LNCaP clone FGC (cell line): Measurements from ENCODE around the gene AMIGO1.
"Not testable (repeated sequence)": the region's sequence is repeated elsewhere in the genome, so short reads cannot be mapped to it uniquely, and the experiment has no call there.

Experiments used
- DNase-seq: peaks from one replicate; pipeline ENCODE4 v3.0.0-alpha.2; 2011; ENCODE audit warnings: low read depth
- H3K4me3 ChIP-seq: 2 replicates; pipeline ENCODE4 v1.5.1; 2011; ENCODE audit warnings: mild to moderate bottlenecking, low read depth, low read length, control low read depth
- CTCF ChIP-seq: IDR thresholded peaks from 2 replicates; pipeline ENCODE4 v1.5.1; 2012; ENCODE audit warnings: mild to moderate bottlenecking; ENCODE audit not compliant: control insufficient read depth, insufficient read depth; ENCODE audit errors: extremely low read depth

AMIGO1 gene

GRCh38 chr1:109478806-109479205, 30.7 kb downstream of the AMIGO1 start:
- peak; percentile 31; the same call in 1 of the 2 replicates for TF ChIP-seq CTCF
- H3K4me3 ChIP-seq: no peak overlapping the region
- DNase-seq: peak; percentile 50

GRCh38 chr1:109477821-109478220, 31.7 kb downstream of the AMIGO1 start:
- H3K4me3 ChIP-seq: no peak overlapping the region
- no peak for TF ChIP-seq CTCF
- DNase-seq: no peak

GRCh38 chr1:109476825-109477224, 32.7 kb downstream of the AMIGO1 start:
- DNase-seq: no peak
- TF ChIP-seq CTCF: no peak
- no peak overlapping the region for H3K4me3 ChIP-seq

GRCh38 chr1:109475261-109475660, 34.3 kb downstream of the AMIGO1 start:
- DNase-seq: no peak
- no peak for TF ChIP-seq CTCF
- no peak overlapping the region for H3K4me3 ChIP-seq

- DNase-seq: no peak
- no peak for TF ChIP-seq CTCF
- H3K4me3 ChIP-seq: no peak overlapping the region
Measured at GRCh38 chr1:109474697-109475096, 34.8 kb downstream of the AMIGO1 start.

- DNase-seq: not testable (repeated sequence)
Measured at GRCh38 chr1:109473284-109474057, 36.1 kb downstream of the AMIGO1 start.

GRCh38 chr1:109472779-109473178, 36.7 kb downstream of the AMIGO1 start:
- H3K4me3 ChIP-seq: no peak overlapping the region
- no peak for TF ChIP-seq CTCF

More at GRCh38 chr1:109473284-109474057, 36.1 kb downstream of the AMIGO1 start:
- H3K4me3 ChIP-seq: not testable (repeated sequence)

More at GRCh38 chr1:109472779-109473178, 36.7 kb downstream of the AMIGO1 start:
- DNase-seq: no peak
